HepG2 (cell line): ENCODE data around the gene ANKRD37. TPM values are rescaled to one million over a fixed set of nuclear protein-coding genes. Genes with fewer than 3 reads are reported as not detected.

Source experiments
- ARID3A ChIP-seq: IDR thresholded peaks from 2 replicates; pipeline ENCODE4 v1.6.1; 2012; ENCODE audit warnings: low read depth, low read length, improper control_type of control experiment
- CCDC6 ChIP-seq: sonication (generic); formaldehyde crosslinking; IDR thresholded peaks from 2 replicates; pipeline ENCODE4 v1.8.1; 2022; ENCODE audit warnings: mild to moderate bottlenecking, missing genetic modification reagents, moderate library complexity
- ELF4 ChIP-seq: sonication (generic); formaldehyde crosslinking; IDR thresholded peaks from 2 replicates; pipeline ENCODE4 v1.5.0; 2020; ENCODE audit warnings: missing genetic modification reagents, mild to moderate bottlenecking, moderate library complexity, borderline replicate concordance
- IRF2 ChIP-seq: IDR thresholded peaks from 2 replicates; pipeline ENCODE4 v1.6.1; 2018; ENCODE audit warnings: missing genetic modification reagents, missing compliant biosample characterization
- JDP2 ChIP-seq: sonication (generic); formaldehyde crosslinking; IDR thresholded peaks from 2 replicates; pipeline ENCODE4 v1.8.1; 2022; ENCODE audit warnings: missing genetic modification reagents, borderline replicate concordance
- KLF15 ChIP-seq: sonication (generic); formaldehyde crosslinking; IDR thresholded peaks from 2 replicates; pipeline ENCODE4 v1.8.1; 2023; ENCODE audit warnings: borderline replicate concordance, mild to moderate bottlenecking, inconsistent platforms, missing genetic modification reagents, mixed read lengths
- KMT2B ChIP-seq: IDR thresholded peaks from 2 replicates; pipeline ENCODE4 v1.6.1; 2016; ENCODE audit warnings: missing genetic modification reagents, missing compliant biosample characterization
- LBX2 ChIP-seq: sonication (generic); formaldehyde crosslinking; IDR thresholded peaks from 2 replicates; pipeline ENCODE4 v1.5.0; 2020; ENCODE audit warnings: missing genetic modification reagents, mild to moderate bottlenecking, borderline replicate concordance
- MED8 ChIP-seq: sonication (generic); formaldehyde crosslinking; IDR thresholded peaks from 2 replicates; pipeline ENCODE4 v1.8.1; 2023; ENCODE audit warnings: mild to moderate bottlenecking, missing genetic modification reagents; ENCODE audit not compliant: insufficient replicate concordance
- MIER3 ChIP-seq: IDR thresholded peaks from 2 replicates; pipeline ENCODE4 v1.6.1; 2016; ENCODE audit warnings: missing compliant biosample characterization, borderline replicate concordance
- MTF2 ChIP-seq: sonication (generic); formaldehyde crosslinking; IDR thresholded peaks from 2 replicates; pipeline ENCODE4 v1.5.0; 2020; ENCODE audit warnings: missing genetic modification reagents, borderline replicate concordance
- NCOA2 ChIP-seq: sonication (generic); formaldehyde crosslinking; IDR thresholded peaks from 2 replicates; pipeline ENCODE4 v1.8.0; 2022; ENCODE audit warnings: inconsistent platforms
- POLR2AphosphoS2 ChIP-seq: IDR thresholded peaks from 2 replicates; pipeline ENCODE4 v1.6.1; 2011; ENCODE audit warnings: low read depth, low read length, improper control_type of control experiment
- SIN3A ChIP-seq: IDR thresholded peaks from 2 replicates; pipeline ENCODE4 v1.6.1; 2011; ENCODE audit warnings: low read depth, mild to moderate bottlenecking, control low read depth, low read length, borderline replicate concordance
- SIN3B ChIP-seq: fragments of 150-350 bp; IDR thresholded peaks from 2 replicates; pipeline ENCODE4 v1.6.1; 2014; ENCODE audit warnings: low read length
- TCF7L2 ChIP-seq: IDR thresholded peaks from 2 replicates; pipeline ENCODE4 v1.6.1; 2011; ENCODE audit warnings: mild to moderate bottlenecking, low read depth, low read length, moderate library complexity
- ZBTB10 ChIP-seq: sonication (generic); formaldehyde crosslinking; IDR thresholded peaks from 2 replicates; pipeline ENCODE4 v1.4.0; 2020; ENCODE audit warnings: missing genetic modification reagents, borderline replicate concordance
- ZC3H4 ChIP-seq: sonication (generic); formaldehyde crosslinking; IDR thresholded peaks from 2 replicates; pipeline ENCODE4 v1.4.0; 2020; ENCODE audit warnings: missing genetic modification reagents, borderline replicate concordance
- ZNF263 ChIP-seq: sonication (generic); formaldehyde crosslinking; IDR thresholded peaks from 2 replicates; pipeline ENCODE4 v1.4.0; 2020; ENCODE audit warnings: missing genetic modification reagents
- ZNF33A ChIP-seq: sonication (generic); formaldehyde crosslinking; IDR thresholded peaks from 2 replicates; pipeline ENCODE4 v1.5.1; 2020; ENCODE audit warnings: missing genetic modification reagents, mild to moderate bottlenecking, moderate library complexity, borderline replicate concordance
- ZNF766 ChIP-seq: sonication (generic); formaldehyde crosslinking; IDR thresholded peaks from 2 replicates; pipeline ENCODE4 v1.5.0; 2020; ENCODE audit warnings: missing genetic modification reagents, borderline replicate concordance
- ZNF816 ChIP-seq: sonication (generic); formaldehyde crosslinking; IDR thresholded peaks from 2 replicates; pipeline ENCODE4 v1.8.0; 2022; ENCODE audit warnings: missing genetic modification reagents, mild to moderate bottlenecking, borderline replicate concordance
- polyA plus RNA-seq, 8 experiments: library from polyadenylated mRNA; depleted of rRNA in 3 of 8; stranded (reverse) in 7 of 8; unstranded in 1 of 8; fragments of >200 nt; fragmentation: Illumina TruSeq in 4 of 8; extraction: Trizol in 4 of 8; gene quantifications; 2 replicates each; pipeline versions ENCODE4 v1.2.1 to v1.2.3, GENCODE V29; 2011 to 2016; ENCODE audit warnings: low read depth in 4 of 8, missing spikeins in 1 of 8, mixed read lengths in 1 of 8; ENCODE audit not compliant: insufficient read depth in 1 of 8
- total RNA-seq, 5 experiments: library from RNA; depleted of rRNA; stranded (reverse); fragments of >200 nt; fragmentation: Illumina TruSeq; extraction: Trizol; gene quantifications; 2 replicates each; pipeline ENCODE4 v1.2.3, GENCODE V29; 2016; ENCODE audit warnings: low read depth in 1 of 5
- TF ChIP-seq, protein P1 (sequence below): conservative IDR thresholded peaks from 2 replicates; pipeline ENCODE4 v1.6.1; 2018; ENCODE audit warnings: missing genetic modification reagents

ANKRD37 gene
- total and polyA plus RNA-seq, 2 of the 13 experiments (the other 11 are each of a cell fraction or from before 2014, with no cell fraction given), result 2.2 to 51.4 TPM

GRCh38 chr4:185395956-185396723 is 501 bp upstream of the ANKRD37 start (continued):
- TF ChIP-seq JDP2 (CRISPR knock-in tag), result no peak; the same call in 1 of the 2 replicates
- no peak for TF ChIP-seq SIN3B
- TF ChIP-seq MED8 (CRISPR knock-in tag), result no peak
- TF ChIP-seq ZC3H4 (CRISPR knock-in tag), result no peak
- TF ChIP-seq ZBTB10 (CRISPR knock-in tag), result peak; percentile 71
- TF ChIP-seq ARID3A, result no peak
- no peak for TF ChIP-seq ZNF33A (CRISPR knock-in tag)
- no peak for TF ChIP-seq TCF7L2
- TF ChIP-seq KLF15 (CRISPR knock-in tag), result peak; percentile 48
- TF ChIP-seq ZNF263, result peak; percentile 76; the same call in 1 of the 2 replicates
- TF ChIP-seq ZNF766 (CRISPR knock-in tag), result peak; percentile 97
- no peak for TF ChIP-seq POLR2AphosphoS2
- 0 out of 2 replicates have a peak, but pooled peaks have one; percentile 77 for TF ChIP-seq MTF2 (CRISPR knock-in tag)
- TF ChIP-seq KMT2B (CRISPR knock-in tag), result peak; percentile 73
- TF ChIP-seq, protein P1, sequence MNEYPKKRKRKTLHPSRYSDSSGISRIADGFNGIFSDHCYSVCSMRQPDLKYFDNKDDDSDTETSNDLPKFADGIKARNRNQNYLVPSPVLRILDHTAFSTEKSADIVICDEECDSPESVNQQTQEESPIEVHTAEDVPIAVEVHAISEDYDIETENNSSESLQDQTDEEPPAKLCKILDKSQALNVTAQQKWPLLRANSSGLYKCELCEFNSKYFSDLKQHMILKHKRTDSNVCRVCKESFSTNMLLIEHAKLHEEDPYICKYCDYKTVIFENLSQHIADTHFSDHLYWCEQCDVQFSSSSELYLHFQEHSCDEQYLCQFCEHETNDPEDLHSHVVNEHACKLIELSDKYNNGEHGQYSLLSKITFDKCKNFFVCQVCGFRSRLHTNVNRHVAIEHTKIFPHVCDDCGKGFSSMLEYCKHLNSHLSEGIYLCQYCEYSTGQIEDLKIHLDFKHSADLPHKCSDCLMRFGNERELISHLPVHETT (CRISPR knock-in tag), result peak; percentile 96
- TF ChIP-seq ELF4, result peak; percentile 91
- peak; percentile 98 for TF ChIP-seq CCDC6
- peak; percentile 50; the same call in 1 of the 2 replicates for TF ChIP-seq MIER3 (CRISPR knock-in tag)
- no peak; the same call in 1 of the 2 replicates for TF ChIP-seq SIN3A
- no peak; the same call in 1 of the 2 replicates for TF ChIP-seq IRF2 (CRISPR knock-in tag)
- peak; percentile 83; the same call in 1 of the 2 replicates for TF ChIP-seq ZNF816 (CRISPR knock-in tag)
- TF ChIP-seq NCOA2 (CRISPR knock-in tag), result no peak
- peak; percentile 99 for TF ChIP-seq LBX2 (CRISPR knock-in tag)
